A549 (cell line): ENCODE data around the gene SLC6A12. TPM values are rescaled to one million over a fixed set of nuclear protein-coding genes. Genes with fewer than 3 reads are reported as not detected.
"Not testable (repeated sequence)": the region's sequence is repeated elsewhere in the genome, so short reads cannot be mapped to it uniquely, and the experiment has no call there.

Experiments used
- ATAC-seq, 2 experiments: fragments of 200-7000 bp in 1 of 2; fragments of >200 bp in 1 of 2; cut with Nextera tagmentation in 1 of 2; cut with Tn5 transposase in 1 of 2; 3 replicates each; pipeline versions ENCODE4 v1.8.0 to v1.9.1; 2018 to 2020; ENCODE audit warnings: mild to moderate bottlenecking in 1 of 2, moderate library complexity in 1 of 2
- CTCF ChIA-PET: fragments of 300-600 bp; sonication (Branson Sonifier 250); formaldehyde crosslinking; extraction: SDS; loops from one replicate; lab custom pipeline; 2021; ENCODE audit warnings: antibody characterized with exemption, inconsistent platforms; lab: Yijun Ruan, JAX
- POLR2A ChIA-PET: fragments of 350-600 bp; formaldehyde crosslinking; extraction: SDS; loops from one replicate; lab custom pipeline; 2021; ENCODE audit warnings: antibody characterized with exemption, inconsistent platforms; lab: Yijun Ruan, JAX
- DNase-seq, 2 experiments: peaks; one replicate each; pipeline versions ENCODE4 v3.0.0 to v3.0.0-alpha.2; 2011 to 2016; ENCODE audit warnings: low read depth in 1 of 2, low spot score in 1 of 2
- FAIRE-seq: peaks from 2 replicates; lab custom pipeline; 2011; peaks lifted over from hg19 to GRCh38; lab: Jason Lieb, UNC
- H3K27ac ChIP-seq, 2 experiments: fragments of >200 bp; sonication (Bioruptor Twin); formaldehyde crosslinking; 3 replicates each; pipeline ENCODE4 v1.5.1; 2016 to 2017
- H3K4me1 ChIP-seq: fragments of >200 bp; sonication (Bioruptor Twin); formaldehyde crosslinking; 3 replicates; pipeline ENCODE4 v1.6.1; 2016
- H3K4me2 ChIP-seq: fragments of >200 bp; sonication (Bioruptor Twin); formaldehyde crosslinking; 3 replicates; pipeline ENCODE4 v1.6.1; 2016
- H3K4me3 ChIP-seq: fragments of >200 bp; sonication (Bioruptor Twin); formaldehyde crosslinking; 3 replicates; pipeline ENCODE4 v1.5.1; 2016
- H3K9me3 ChIP-seq: fragments of >200 bp; sonication (Bioruptor Twin); formaldehyde crosslinking; 3 replicates; pipeline ENCODE4 v1.6.1; 2016
- CHD2 ChIP-seq: fragments of 150-350 bp; IDR thresholded peaks from 2 replicates; pipeline ENCODE4 v1.6.1; 2014; ENCODE audit warnings: low read length; ENCODE audit not compliant: partially characterized antibody
- CHD4 ChIP-seq: fragments of 200-600 bp; sonication (generic); IDR thresholded peaks from 2 replicates; pipeline ENCODE4 v1.6.1; 2016; ENCODE audit warnings: antibody characterized with exemption, mild to moderate bottlenecking, borderline replicate concordance
- EP300 ChIP-seq, 2 experiments: fragments of >200 bp; sonication (Bioruptor Twin); formaldehyde crosslinking; IDR thresholded peaks; 2 replicates in 1 of 2; 3 replicates in 1 of 2; pipeline ENCODE4 v1.6.1; 2016 to 2017
- FOXS1 ChIP-seq: fragments of 250-450 bp; sonication (Bioruptor Pico); IDR thresholded peaks from 2 replicates; pipeline ENCODE4 v1.5.0; 2020; ENCODE audit warnings: mild to moderate bottlenecking, moderate library complexity
- GATA3 ChIP-seq: IDR thresholded peaks from 2 replicates; pipeline ENCODE4 v1.6.1; 2012; ENCODE audit warnings: borderline replicate concordance
- HDAC2 ChIP-seq: fragments of 200-600 bp; sonication (generic); IDR thresholded peaks from 2 replicates; pipeline ENCODE4 v1.6.1; 2016
- HOXA7 ChIP-seq: fragments of 250-450 bp; sonication (Bioruptor Pico); IDR thresholded peaks from 2 replicates; pipeline ENCODE4 v1.5.0; 2020; ENCODE audit warnings: mild to moderate bottlenecking, moderate library complexity
- HOXB13 ChIP-seq: fragments of 250-450 bp; sonication (Bioruptor Pico); IDR thresholded peaks from 2 replicates; pipeline ENCODE4 v1.5.0; 2020; ENCODE audit warnings: low read depth, mild to moderate bottlenecking, moderate library complexity
- HOXB5 ChIP-seq: fragments of 250-450 bp; sonication (Bioruptor Pico); IDR thresholded peaks from 2 replicates; pipeline ENCODE4 v1.5.0; 2020; ENCODE audit warnings: mild to moderate bottlenecking, moderate library complexity
- JUN ChIP-seq, 2 experiments: fragments of >200 bp; sonication (Bioruptor Twin); formaldehyde crosslinking; IDR thresholded peaks; 2 replicates in 1 of 2; 3 replicates in 1 of 2; pipeline ENCODE4 v1.6.1; 2016 to 2017
- JUNB ChIP-seq: fragments of >200 bp; sonication (Bioruptor Twin); formaldehyde crosslinking; IDR thresholded peaks from 2 replicates; pipeline ENCODE4 v1.6.1; 2016
- MAFK ChIP-seq: fragments of 450-650 bp; IDR thresholded peaks from 2 replicates; pipeline ENCODE4 v1.6.1; 2014; ENCODE audit not compliant: partially characterized antibody
- MYC ChIP-seq: IDR thresholded peaks from 2 replicates; pipeline ENCODE4 v1.6.1; 2012; ENCODE audit warnings: mild to moderate bottlenecking, inconsistent platforms, low read length, improper control_type of control experiment, borderline replicate concordance
- NFE2L2 ChIP-seq: fragments of 150-350 bp; conservative IDR thresholded peaks from 2 replicates; pipeline ENCODE4 v1.6.1; 2014; ENCODE audit warnings: low read length
- NPAS2 ChIP-seq: fragments of 250-450 bp; sonication (Bioruptor Pico); IDR thresholded peaks from 2 replicates; pipeline ENCODE4 v1.8.0; 2022; ENCODE audit warnings: mild to moderate bottlenecking, moderate library complexity, borderline replicate concordance
- POLR2AphosphoS2 ChIP-seq: conservative IDR thresholded peaks from 2 replicates; pipeline ENCODE4 v1.6.1; 2012; ENCODE audit warnings: low read length, improper control_type of control experiment, inconsistent platforms
- RAD21 ChIP-seq, 2 experiments: fragments of >200 bp in 1 of 2; sonication (Bioruptor Twin) in 1 of 2; formaldehyde crosslinking in 1 of 2; IDR thresholded peaks in 1 of 2; conservative IDR thresholded peaks in 1 of 2; 2 replicates in 1 of 2; 3 replicates in 1 of 2; pipeline ENCODE4 v1.6.1; 2012 to 2018; ENCODE audit warnings: inconsistent platforms in 1 of 2
- RARB ChIP-seq: fragments of 250-450 bp; sonication (Bioruptor Pico); IDR thresholded peaks from 2 replicates; pipeline ENCODE4 v1.8.0; 2021; ENCODE audit warnings: mild to moderate bottlenecking, moderate library complexity
- RFX5 ChIP-seq: fragments of 450-650 bp; IDR thresholded peaks from 2 replicates; pipeline ENCODE4 v1.7.1; 2014; ENCODE audit warnings: antibody characterized with exemption, mild to moderate bottlenecking, moderate library complexity
- RNF2 ChIP-seq: fragments of 200-600 bp; sonication (generic); IDR thresholded peaks from 2 replicates; pipeline ENCODE4 v1.6.1; 2016; ENCODE audit warnings: low read depth, mild to moderate bottlenecking, antibody characterized with exemption, moderate library complexity, borderline replicate concordance
- SMC3 ChIP-seq: fragments of >200 bp; sonication (Bioruptor Twin); formaldehyde crosslinking; IDR thresholded peaks from 3 replicates; pipeline ENCODE4 v1.6.1; 2018; ENCODE audit warnings: inconsistent platforms
- SREBF2 ChIP-seq: fragments of 450-650 bp; IDR thresholded peaks from 2 replicates; pipeline ENCODE4 v1.6.1; 2014; ENCODE audit warnings: mild to moderate bottlenecking, moderate library complexity
- ZSCAN20 ChIP-seq: fragments of 250-450 bp; sonication (Bioruptor Pico); IDR thresholded peaks from 2 replicates; pipeline ENCODE4 v1.8.0; 2022; ENCODE audit warnings: mild to moderate bottlenecking, moderate library complexity
- WGBS: methylation state at CpG from one replicate; pipeline ENCODE4 v1.1.6; 2017; ENCODE audit errors: missing lambda C conversion rate; 5-methylcytosine and 5-hydroxymethylcytosine counted together
- polyA plus RNA-seq, 4 experiments: library from polyadenylated mRNA; depleted of rRNA in 3 of 4; stranded (reverse); fragments of >200 nt; fragmentation: RNase III in 1 of 4; extraction: RNeasy Plus Mini Kit Qiagen cat#74134 plus additional on column Dnase treatment in 1 of 4; gene quantifications; 2 replicates in 3 of 4; 3 replicates in 1 of 4; pipeline ENCODE4 v1.2.3, GENCODE V29; 2011 to 2017
- TF ChIP-seq, protein P1 (sequence below): fragments of 250-450 bp; sonication (Bioruptor Pico); IDR thresholded peaks from 2 replicates; pipeline ENCODE4 v1.5.0; 2021; ENCODE audit warnings: mild to moderate bottlenecking, moderate library complexity, borderline replicate concordance
- TF ChIP-seq, protein P2 (sequence below): fragments of 200-600 bp; sonication (generic); IDR thresholded peaks from 2 replicates; pipeline ENCODE4 v1.6.1; 2016; ENCODE audit warnings: antibody characterized with exemption, mild to moderate bottlenecking, moderate library complexity
- TF ChIP-seq, protein P3 (sequence below): IDR thresholded peaks from 2 replicates; pipeline ENCODE4 v1.6.1; 2012
- TF ChIP-seq, protein P4 (sequence below): IDR thresholded peaks from 2 replicates; pipeline ENCODE4 v1.6.1; 2012; ENCODE audit warnings: low read depth, borderline replicate concordance

Gene SLC6A12
- polyA plus RNA-seq, 2 of the 4 experiments (the other 2 are of a cell fraction), result 0.78 to 4.4 TPM

DNA sequence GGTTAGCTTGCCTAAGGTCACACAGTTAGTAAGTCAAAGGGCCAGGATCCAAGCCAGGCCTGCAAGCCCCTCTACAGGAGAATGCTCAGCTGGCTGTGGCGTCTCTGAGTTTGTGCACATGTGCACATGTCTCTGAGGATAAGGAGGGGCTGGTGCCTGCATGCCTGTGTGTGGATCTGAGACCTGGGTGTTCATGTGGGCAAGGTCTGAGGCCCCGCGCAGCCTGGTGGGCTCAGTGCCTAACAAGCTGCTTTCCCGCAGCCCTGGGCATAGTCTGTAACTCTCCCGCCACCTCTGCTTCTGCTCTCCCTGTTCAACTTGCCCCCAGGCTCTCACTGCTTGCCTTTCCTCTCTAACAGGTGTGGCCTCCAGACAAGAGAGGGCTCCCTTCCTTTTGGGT, 4.3 kb upstream of the SLC6A12 start:
- Histone ChIP-seq H3K4me3 (no peak overlapping the region), H3K27ac (no peak overlapping the region), H3K4me2 (no peak overlapping the region), H3K4me1 (peaks cover 12% of the 10 kb centered on the region), H3K9me3 (no peaks in the 10 kb centered on the region)
- DNase-seq (no peak), ATAC-seq (no peak), FAIRE-seq (no peak)
- ChIA-PET POLR2A (no interaction called here), CTCF (interaction anchor here (3.1 kb wide), 1 partner anchor 28 kb away, joined by 20 read pairs; no protein-coding TSS in a partner anchor)
- 56% methylated on average over 5 of the region's 5 CpGs for WGBS
- TF ChIP-seq CHD2 (no peak), HOXB5 (CRISPR knock-in tag) (no peak), HDAC2 (no peak), SMC3 (no peak), MAFK (no peak), NFE2L2 (no peak), GATA3 (no peak), NPAS2 (no peak), RNF2 (no peak), CHD4 (no peak), POLR2AphosphoS2 (no peak), JUN (IDR thresholded peaks at IDR 0.05) (no peak)

DNA sequence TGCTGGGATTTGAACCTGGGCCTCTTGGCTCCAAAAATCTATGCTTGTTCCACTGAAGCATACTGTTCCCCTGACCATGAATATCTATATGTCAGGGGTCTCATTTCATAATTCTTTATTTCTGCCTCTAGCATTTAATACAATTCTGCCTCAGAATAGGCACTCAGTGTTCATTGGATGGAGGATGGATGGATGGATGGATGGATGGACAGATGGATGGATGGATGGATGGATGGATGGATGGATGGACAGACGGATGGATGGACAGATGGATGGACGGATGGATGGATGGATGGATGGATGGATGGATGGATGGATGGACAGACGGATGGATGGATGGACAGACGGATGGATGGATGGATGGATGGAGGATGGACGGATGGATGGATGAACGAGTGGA, 3.1 kb upstream of the SLC6A12 start:
- FAIRE-seq, H3K9me3 ChIP-seq, ATAC-seq, H3K27ac ChIP-seq, CTCF ChIA-PET, H3K4me3 ChIP-seq, DNase-seq, H3K4me2 ChIP-seq: not testable (repeated sequence)
- peaks cover 18% of the 10 kb centered on the region for H3K4me1 ChIP-seq
- POLR2A ChIA-PET, result interaction anchor here (0.7 kb wide), 1 partner anchor 169 kb away, joined by 4 read pairs; no protein-coding TSS in a partner anchor
- 47% methylated on average over 6 of the region's 6 CpGs for WGBS

DNA sequence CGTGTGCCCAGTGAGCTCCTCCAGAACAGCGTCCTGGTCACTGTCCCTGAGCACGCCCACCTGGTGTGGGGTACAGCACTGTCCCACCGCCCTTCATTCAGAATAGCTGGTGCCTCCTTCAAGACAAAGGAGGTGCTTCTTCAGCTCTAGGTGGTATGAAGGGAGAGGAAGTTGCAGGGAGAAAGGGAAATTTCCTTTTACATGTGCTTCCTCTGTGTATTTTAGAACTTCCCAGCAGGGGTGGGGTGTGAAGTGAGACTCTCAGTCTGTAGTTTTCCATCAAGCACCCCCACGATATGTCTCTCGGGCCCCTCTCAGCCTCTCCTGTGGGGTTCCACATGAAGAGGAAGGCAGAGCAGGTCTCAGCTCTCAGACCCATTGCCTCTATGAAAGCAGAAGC, 1.2 kb upstream of the SLC6A12 start:
- TF ChIP-seq RFX5 (no peak), FOXS1 (CRISPR knock-in tag) (no peak), HOXA7 (CRISPR knock-in tag) (no peak), RAD21 (conservative IDR thresholded peaks at IDR 0.05 in 1 of 2, IDR thresholded peaks at IDR 0.05 in 1 of 2) (no peak), HDAC2 (no peak), JUN (IDR thresholded peaks at IDR 0.05) (no peak), NFE2L2 (no peak), JUNB (no peak), HOXB5 (CRISPR knock-in tag) (no peak), MYC (no peak), EP300 (IDR thresholded peaks at IDR 0.05) (no peak), ZSCAN20 (CRISPR knock-in tag) (no peak), RARB (CRISPR knock-in tag) (no peak), SREBF2 (no peak), HOXB13 (CRISPR knock-in tag) (no peak), RNF2 (no peak)
- TF ChIP-seq, protein P1, sequence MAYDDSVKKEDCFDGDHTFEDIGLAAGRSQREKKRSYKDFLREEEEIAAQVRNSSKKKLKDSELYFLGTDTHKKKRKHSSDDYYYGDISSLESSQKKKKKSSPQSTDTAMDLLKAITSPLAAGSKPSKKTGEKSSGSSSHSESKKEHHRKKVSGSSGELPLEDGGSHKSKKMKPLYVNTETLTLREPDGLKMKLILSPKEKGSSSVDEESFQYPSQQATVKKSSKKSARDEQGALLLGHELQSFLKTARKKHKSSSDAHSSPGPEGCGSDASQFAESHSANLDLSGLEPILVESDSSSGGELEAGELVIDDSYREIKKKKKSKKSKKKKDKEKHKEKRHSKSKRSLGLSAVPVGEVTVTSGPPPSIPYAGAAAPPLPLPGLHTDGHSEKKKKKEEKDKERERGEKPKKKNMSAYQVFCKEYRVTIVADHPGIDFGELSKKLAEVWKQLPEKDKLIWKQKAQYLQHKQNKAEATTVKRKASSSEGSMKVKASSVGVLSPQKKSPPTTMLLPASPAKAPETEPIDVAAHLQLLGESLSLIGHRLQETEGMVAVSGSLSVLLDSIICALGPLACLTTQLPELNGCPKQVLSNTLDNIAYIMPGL (CRISPR knock-in tag), result no peak
- TF ChIP-seq, protein P2, sequence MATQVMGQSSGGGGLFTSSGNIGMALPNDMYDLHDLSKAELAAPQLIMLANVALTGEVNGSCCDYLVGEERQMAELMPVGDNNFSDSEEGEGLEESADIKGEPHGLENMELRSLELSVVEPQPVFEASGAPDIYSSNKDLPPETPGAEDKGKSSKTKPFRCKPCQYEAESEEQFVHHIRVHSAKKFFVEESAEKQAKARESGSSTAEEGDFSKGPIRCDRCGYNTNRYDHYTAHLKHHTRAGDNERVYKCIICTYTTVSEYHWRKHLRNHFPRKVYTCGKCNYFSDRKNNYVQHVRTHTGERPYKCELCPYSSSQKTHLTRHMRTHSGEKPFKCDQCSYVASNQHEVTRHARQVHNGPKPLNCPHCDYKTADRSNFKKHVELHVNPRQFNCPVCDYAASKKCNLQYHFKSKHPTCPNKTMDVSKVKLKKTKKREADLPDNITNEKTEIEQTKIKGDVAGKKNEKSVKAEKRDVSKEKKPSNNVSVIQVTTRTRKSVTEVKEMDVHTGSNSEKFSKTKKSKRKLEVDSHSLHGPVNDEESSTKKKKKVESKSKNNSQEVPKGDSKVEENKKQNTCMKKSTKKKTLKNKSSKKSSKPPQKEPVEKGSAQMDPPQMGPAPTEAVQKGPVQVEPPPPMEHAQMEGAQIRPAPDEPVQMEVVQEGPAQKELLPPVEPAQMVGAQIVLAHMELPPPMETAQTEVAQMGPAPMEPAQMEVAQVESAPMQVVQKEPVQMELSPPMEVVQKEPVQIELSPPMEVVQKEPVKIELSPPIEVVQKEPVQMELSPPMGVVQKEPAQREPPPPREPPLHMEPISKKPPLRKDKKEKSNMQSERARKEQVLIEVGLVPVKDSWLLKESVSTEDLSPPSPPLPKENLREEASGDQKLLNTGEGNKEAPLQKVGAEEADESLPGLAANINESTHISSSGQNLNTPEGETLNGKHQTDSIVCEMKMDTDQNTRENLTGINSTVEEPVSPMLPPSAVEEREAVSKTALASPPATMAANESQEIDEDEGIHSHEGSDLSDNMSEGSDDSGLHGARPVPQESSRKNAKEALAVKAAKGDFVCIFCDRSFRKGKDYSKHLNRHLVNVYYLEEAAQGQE, result no peak
- TF ChIP-seq, protein P3, sequence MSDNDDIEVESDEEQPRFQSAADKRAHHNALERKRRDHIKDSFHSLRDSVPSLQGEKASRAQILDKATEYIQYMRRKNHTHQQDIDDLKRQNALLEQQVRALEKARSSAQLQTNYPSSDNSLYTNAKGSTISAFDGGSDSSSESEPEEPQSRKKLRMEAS, result no peak
- TF ChIP-seq, protein P4, sequence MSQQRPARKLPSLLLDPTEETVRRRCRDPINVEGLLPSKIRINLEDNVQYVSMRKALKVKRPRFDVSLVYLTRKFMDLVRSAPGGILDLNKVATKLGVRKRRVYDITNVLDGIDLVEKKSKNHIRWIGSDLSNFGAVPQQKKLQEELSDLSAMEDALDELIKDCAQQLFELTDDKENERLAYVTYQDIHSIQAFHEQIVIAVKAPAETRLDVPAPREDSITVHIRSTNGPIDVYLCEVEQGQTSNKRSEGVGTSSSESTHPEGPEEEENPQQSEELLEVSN, result no peak
- DNase-seq (no peak), ATAC-seq (no peak), FAIRE-seq (no peak)
- H3K4me3 ChIP-seq, result no peak overlapping the region
- H3K27ac ChIP-seq, result no peak overlapping the region
- no peaks in the 10 kb centered on the region for H3K9me3 ChIP-seq
- H3K4me1 ChIP-seq, result peaks cover 18% of the 10 kb centered on the region
- WGBS, result 73% methylated on average over 6 of the region's 6 CpGs
- ChIA-PET POLR2A (no interaction called here), CTCF (no interaction called here)
- no peak overlapping the region for H3K4me2 ChIP-seq
